22Rv1 (cell line): ENCODE measurements around the gene STRA6.

Source experiments
- ZFX ChIP-seq: fragments of 450-650 bp; IDR thresholded peaks from 2 replicates; pipeline ENCODE4 v1.6.1; 2017; ENCODE audit warnings: antibody characterized with exemption, borderline replicate concordance
- TF ChIP-seq, protein P1 (sequence below): fragments of 450-650 bp; IDR thresholded peaks from 2 replicates; pipeline ENCODE4 v1.5.1; 2017; ENCODE audit warnings: mild to moderate bottlenecking

DNA sequence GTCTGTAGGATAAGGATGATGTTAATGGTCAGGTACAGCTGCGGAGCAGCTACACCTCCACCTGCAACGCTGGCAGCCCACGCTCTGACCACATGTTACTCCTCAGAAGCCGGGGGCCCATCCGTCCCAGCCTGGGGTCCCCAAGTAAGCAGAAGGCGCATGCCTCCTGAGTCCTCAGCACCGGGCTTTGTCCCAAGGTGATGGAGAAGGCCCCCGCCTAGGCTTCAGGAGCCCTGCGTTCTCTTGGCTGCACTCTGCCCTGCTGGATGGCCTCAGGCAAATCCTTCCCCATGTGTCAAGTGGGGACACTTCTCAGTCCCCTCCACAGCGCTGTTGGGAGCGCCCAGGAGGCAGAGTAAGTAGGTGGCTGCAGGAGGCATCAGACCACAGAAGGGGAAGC, 14.4 kb downstream of the STRA6 start:
- TF ChIP-seq, protein P1, sequence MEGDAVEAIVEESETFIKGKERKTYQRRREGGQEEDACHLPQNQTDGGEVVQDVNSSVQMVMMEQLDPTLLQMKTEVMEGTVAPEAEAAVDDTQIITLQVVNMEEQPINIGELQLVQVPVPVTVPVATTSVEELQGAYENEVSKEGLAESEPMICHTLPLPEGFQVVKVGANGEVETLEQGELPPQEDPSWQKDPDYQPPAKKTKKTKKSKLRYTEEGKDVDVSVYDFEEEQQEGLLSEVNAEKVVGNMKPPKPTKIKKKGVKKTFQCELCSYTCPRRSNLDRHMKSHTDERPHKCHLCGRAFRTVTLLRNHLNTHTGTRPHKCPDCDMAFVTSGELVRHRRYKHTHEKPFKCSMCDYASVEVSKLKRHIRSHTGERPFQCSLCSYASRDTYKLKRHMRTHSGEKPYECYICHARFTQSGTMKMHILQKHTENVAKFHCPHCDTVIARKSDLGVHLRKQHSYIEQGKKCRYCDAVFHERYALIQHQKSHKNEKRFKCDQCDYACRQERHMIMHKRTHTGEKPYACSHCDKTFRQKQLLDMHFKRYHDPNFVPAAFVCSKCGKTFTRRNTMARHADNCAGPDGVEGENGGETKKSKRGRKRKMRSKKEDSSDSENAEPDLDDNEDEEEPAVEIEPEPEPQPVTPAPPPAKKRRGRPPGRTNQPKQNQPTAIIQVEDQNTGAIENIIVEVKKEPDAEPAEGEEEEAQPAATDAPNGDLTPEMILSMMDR: no peak
- no peak for TF ChIP-seq ZFX
